HG03095 (cell line): Measurements from ENCODE around the gene MYOG.

ENCODE experiments used
- ATAC-seq: cut with Tn5 transposase; IDR thresholded peaks from one replicate; pipeline ENCODE4 v1.9.1; 2021; ENCODE audit warnings: moderate library complexity; ENCODE audit not compliant: unreplicated experiment

MYOG gene

GRCh38 chr1:203072911-203073310 lies 12.9 kb downstream of the MYOG start:
- no peak for ATAC-seq

DNA sequence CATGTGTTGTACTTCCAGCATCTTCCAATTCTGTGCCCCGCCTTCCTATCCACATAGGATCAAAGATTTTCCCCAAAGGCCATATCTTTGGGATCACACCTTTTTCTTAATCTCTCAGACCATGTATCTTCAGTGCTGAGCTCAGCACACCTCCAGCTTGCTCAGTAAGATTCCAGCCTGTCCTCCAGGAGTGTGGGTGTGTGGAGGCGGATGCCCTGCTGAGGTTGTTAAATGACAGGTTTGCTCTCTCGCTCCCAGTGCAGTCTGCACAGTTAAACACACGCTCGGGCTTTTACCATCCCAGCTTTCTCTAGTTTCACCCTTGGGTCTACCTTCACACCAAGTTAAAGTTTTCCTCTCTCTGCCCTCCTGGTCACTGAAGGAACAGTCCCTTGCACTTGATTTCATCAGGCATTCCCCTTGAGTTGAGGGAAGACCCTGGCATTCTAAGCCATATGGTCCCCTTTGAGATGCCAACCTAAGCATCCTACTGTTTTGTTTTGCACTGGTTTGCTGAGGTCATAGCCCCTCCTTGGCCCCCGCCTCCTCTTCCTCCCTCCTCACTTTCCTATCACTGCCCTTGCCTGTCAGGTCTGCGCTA lies 13.7 kb downstream of the MYOG start:
- no peak for ATAC-seq

- ATAC-seq: no peak
These were observed 16.6 kb downstream of the MYOG start for GRCh38 chr1:203069030-203069747.

GRCh38 chr1:203066965-203067364 lies 18.8 kb downstream of the MYOG start:
- no peak for ATAC-seq

- no peak for ATAC-seq
These were observed 19.8 kb downstream of the MYOG start for GRCh38 chr1:203065986-203066385.

DNA sequence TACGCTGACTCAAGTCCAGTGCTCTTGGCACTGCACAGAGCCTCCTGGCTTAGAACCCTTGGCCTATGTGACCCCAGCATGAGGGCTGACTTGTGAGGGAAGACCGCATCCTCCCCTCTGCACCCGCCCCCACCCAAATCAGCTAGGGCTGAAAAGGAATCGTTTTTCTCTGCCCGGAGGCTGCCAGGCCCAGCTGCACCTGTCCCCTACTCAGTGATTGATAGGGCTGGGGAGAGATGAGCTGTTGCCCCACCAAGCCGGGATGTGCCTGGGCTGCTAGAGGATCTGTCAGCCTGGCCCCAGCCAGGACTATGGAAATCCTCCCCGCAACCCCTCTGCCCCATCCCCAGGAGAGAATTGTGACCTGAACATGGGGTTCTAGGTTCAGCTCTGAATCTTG lies 20.6 kb downstream of the MYOG start:
- ATAC-seq: no peak

DNA sequence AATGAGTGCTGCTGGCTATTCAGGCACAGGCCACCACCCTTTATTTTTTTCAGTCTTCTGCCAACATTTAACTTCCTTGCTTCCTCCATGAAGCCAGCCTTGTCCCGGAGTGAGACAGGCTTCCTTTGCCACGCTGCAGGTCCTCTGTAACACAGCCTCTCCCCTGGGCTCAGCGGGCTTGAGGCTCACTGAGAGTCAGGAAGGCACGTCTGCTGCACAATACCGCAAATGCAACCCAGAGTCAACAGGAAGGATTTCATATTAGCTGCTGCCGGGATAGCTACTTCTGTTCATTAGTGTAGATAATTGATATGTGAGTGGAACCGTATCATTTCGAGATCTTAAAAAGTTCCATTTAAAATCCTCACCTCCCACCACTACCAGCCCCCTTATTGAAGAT lies 22.5 kb downstream of the MYOG start:
- ATAC-seq: no peak

- no peak for ATAC-seq
These were observed 25.7 kb downstream of the MYOG start for GRCh38 chr1:203060115-203060514.

- ATAC-seq: no peak
These were observed 26.3 kb downstream of the MYOG start for GRCh38 chr1:203059485-203059884.

DNA sequence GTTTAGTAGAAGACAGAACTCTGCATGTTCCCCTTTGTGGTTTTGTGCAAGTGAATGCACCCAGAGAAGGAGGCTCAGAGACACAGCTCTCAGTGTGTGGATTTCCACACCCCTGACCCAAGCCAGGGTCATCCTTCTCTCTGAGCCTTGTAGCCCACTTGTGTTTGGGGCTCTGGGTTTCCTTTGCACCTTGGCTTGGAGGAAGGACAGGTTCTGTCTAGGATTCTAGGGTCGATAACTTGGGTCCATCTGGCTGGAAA lies 27.2 kb downstream of the MYOG start:
- no peak for ATAC-seq

DNA sequence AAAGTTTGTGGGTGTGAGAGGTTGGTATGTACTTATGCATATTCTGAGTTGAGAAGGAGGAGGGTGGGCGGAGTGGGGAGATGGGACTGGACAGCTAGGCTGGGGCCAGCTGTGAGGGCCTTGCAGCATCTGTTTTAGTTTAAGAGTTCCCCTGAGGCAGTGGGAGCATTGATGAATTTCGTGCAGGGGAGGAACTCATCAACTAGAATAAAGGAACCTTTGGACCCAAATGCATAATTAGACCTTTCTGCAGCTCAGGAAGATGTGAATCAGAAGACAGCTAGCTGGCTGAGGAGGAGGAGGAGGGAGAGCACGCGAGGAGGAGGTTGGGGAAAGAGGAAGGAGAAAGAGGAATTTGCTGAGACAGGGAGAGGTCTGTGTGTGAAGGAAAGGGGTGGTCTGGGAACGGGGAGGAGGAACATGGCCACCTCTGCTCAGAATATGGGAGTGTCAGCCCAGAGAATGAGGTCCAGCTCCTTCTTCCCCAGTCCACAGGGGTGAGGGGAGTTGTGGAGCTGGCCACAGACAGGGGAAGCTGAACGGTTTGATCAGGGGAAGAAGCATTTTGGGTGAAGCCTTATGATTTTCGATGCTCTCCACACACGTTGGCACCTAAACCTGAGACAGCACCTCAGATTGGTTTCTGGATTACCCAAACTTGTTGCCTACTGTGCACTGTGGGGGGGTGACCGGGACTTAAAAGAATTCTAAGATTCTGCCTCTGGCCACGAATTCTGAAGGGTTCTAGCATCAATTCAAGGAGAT lies 27.7 kb downstream of the MYOG start:
- no peak for ATAC-seq

- no peak for ATAC-seq
These were observed 29.3 kb downstream of the MYOG start for GRCh38 chr1:203056516-203056915.

- no peak for ATAC-seq
These were observed 29.8 kb downstream of the MYOG start for GRCh38 chr1:203056012-203056411.

DNA sequence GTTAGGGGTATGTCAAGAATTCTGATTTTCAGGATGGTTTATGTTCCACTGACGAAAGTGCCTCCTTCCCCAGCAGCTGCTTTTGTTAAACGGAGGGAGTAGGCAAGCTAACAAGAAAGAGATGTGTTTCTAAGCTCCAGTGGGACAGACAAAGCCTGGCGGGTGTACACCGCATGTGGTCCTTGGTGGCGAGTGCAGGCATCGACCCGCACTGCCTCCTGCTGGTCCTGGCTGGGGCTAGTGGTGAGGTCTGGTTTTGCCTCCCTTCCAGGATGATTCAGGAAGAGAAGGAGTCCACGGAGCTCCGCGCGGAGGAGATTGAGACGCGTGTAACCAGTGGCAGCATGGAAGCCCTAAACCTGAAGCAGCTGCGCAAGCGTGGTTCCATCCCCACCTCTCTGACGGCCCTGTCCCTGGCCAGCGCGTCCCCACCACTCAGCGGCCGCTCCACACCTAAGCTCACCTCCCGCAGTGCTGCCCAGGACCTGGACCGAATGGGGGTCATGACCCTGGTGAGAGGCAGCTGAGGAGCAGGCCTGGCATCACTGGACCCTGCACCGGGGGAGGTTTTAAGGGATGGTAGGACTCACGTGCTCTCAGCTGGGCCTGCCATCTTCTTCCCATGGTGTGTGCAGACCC lies 30.5 kb downstream of the MYOG start:
- no peak for ATAC-seq

DNA sequence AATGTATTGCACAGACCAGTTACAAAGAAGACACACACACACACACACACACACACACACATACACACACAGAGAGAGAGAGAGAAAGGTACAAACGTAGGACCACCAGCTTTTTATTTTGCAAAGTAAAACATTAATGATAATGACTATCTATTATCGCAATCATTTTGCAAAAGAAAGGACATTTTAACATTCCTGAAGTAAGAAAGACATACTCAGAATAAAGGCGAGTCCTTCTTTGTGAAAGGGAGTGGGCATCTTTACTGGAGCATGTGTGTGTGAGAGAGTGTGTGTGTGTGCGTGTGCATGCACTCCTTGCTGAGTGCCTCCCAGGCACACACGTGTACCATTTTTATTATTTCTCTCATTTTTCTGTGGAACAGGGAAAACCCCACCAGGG lies 31.2 kb downstream of the MYOG start:
- ATAC-seq: no peak

DNA sequence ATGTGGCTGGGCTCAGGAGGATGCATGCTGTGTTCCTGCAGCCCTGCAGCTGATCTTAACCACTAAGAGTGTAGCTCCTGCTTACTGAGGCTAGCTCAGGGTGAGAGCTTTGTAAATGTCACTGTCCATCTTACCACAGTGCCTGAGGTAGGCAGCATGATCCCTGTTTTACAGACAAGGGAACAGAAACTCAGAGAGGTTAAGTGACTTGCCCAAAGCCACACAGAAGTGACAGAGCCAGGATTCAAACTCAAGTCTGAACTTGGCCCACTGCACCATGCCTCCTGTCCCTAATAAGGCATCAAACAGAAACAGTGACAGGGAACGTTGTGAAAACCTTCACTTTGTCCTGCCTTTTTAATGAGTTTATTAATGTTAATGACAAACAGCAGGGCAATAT lies 31.6 kb downstream of the MYOG start:
- ATAC-seq: no peak

DNA sequence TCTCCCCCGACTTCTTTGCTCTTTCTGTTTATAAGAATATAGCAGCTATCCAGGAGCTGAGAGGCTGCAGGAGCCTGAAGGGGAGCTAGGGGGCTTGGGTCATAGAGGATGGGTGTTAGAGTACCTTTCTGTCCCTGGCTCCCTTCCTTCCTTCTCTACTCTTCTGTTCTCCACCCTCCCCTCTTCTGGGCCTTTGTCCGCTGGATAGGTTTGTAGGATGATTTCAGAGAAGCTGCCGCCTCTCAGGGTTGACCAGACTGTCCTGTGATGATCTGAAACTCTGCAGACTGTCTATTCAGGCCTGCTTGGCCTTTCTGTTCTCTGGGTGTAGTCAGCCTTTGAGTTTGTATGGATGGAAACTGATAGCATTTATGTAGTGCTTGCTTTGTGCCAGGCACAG lies 33.2 kb downstream of the MYOG start:
- no peak for ATAC-seq

GRCh38 chr1:203051841-203052324 lies 33.9 kb downstream of the MYOG start:
- no peak for ATAC-seq

DNA sequence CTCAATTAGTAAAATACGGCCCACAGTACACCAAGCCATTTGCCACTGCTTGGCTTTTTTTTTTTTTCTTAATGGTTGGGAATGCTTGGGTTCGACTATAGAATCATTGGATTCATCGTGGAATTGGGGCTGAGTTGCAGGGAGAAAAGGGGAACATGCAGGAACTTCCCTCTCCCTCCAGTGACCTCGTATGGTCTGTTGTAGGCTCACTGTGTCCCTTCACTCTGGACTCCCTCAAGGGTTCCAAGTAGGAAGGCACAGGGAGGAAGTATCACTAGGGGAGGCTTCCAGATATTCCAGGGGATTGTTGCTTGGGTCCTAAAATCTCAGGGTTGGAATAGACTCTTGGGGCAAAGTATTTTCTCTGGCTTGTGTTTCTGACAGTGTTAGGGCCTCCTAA lies 35.0 kb downstream of the MYOG start:
- no peak for ATAC-seq

DNA sequence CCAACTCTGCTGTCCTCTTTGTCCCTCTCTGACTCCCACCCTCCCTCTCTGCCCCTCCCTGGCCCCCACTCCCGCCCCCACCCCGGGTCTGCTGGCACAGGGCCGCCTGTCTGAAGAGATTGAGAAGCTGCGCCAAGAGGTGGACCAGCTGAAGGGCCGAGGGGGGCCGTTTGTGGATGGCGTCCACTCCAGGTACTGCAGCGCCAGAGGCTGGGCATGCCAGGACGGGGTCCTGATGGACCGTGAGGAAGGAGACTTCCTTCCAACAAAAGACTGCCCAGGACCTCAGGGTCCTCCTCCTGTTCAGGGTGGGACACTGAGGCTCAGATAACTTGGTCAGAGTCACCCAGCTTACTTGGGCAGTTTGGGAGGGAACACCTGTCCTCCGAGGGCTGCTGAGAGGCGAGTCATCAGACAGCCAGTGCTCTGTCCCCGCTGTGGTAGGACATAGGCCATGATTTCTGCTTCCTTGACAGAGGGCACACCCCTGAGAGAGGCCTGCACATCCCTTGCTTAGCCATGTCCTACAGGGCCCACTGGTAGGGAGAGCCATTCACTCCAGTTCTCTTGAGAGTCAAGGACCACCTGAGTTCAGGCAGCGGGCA lies 36.1 kb downstream of the MYOG start:
- ATAC-seq: no peak

DNA sequence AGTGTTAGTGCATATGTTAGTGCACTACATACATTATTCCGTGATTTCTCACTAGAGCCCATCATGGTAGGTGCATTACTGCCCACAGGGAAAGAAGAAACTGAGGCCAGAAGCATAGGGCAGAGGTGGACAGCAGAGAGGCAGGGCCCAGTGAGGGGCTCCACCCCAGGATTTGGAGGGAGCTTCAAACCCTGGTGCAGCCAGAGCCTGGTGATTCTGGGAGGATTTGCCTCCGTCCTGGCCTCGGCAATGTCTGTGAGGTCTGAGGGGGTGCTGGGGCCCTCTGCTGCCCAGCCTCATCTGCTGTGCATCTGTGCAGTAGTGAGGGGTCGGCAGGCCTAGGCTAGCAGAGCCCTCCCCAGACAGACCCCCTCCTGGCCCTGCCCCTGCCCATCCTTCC lies 36.7 kb downstream of the MYOG start:
- ATAC-seq: no peak
